OCI-LY3 (cell line): ENCODE measurements around the gene RASA1.

Experiments
- H2AFZ ChIP-seq: fragments of 200-600, 300-600 bp; shearing (Covaris generic); 2 replicates; pipeline ENCODE4 v1.6.0; 2014; ENCODE audit warnings: antibody characterized with exemption, low read depth, low read length
- H3K27ac ChIP-seq: fragments of 200-600, 300-600 bp; sonication (generic); 2 replicates; pipeline ENCODE4 v1.5.1; 2014; ENCODE audit warnings: mild to moderate bottlenecking, low read length, moderate library complexity, mixed read lengths
- H3K27me3 ChIP-seq: fragments of 200-600, 300-600 bp; sonication (generic); 2 replicates; pipeline ENCODE4 v1.6.1; 2014; ENCODE audit warnings: low read depth, low read length, mixed read lengths
- H3K36me3 ChIP-seq: fragments of 200-600, 300-600 bp; sonication (generic); replicated peaks from 2 replicates; pipeline ENCODE3; 2014; ENCODE audit warnings: low read depth, low read length, mixed read lengths
- H3K4me1 ChIP-seq: fragments of 300-600, 200-600 bp; sonication (generic); 2 replicates; pipeline ENCODE4 v1.6.1; 2014; ENCODE audit warnings: low read length, mixed read lengths
- H3K4me2 ChIP-seq: fragments of 200-600, 300-600 bp; sonication (generic); 2 replicates; pipeline ENCODE4 v1.6.1; 2014; ENCODE audit warnings: low read length, mixed read lengths
- H3K4me3 ChIP-seq: fragments of 300-600, 200-600 bp; sonication (generic); 2 replicates; pipeline ENCODE4 v1.5.1; 2014; ENCODE audit warnings: antibody characterized with exemption, mild to moderate bottlenecking, low read length, moderate library complexity
- H3K79me2 ChIP-seq: fragments of 300-600, 200-600 bp; shearing (Covaris generic); 2 replicates; pipeline ENCODE4 v1.6.1; 2014; ENCODE audit warnings: mild to moderate bottlenecking, low read length, mixed read lengths
- H3K9ac ChIP-seq: fragments of 300-600, 200-600 bp; shearing (Covaris generic); 2 replicates; pipeline ENCODE4 v1.6.0; 2014; ENCODE audit warnings: mild to moderate bottlenecking, low read length, moderate library complexity
- H3K9me3 ChIP-seq: fragments of 200-600, 300-600 bp; shearing (Covaris generic); 2 replicates; pipeline ENCODE4 v1.6.1; 2014; ENCODE audit warnings: low read length, mixed read lengths; ENCODE audit not compliant: insufficient read depth
- H4K20me1 ChIP-seq: fragments of 200-600, 300-600 bp; sonication (generic); 2 replicates; pipeline ENCODE4 v1.6.1; 2016; ENCODE audit warnings: low read length, mixed read lengths; ENCODE audit not compliant: insufficient read depth
- EZH2phosphoT487 ChIP-seq: fragments of 200-600 bp; shearing (Covaris generic); IDR thresholded peaks from 2 replicates; pipeline ENCODE4 v1.6.1; 2018; ENCODE audit warnings: antibody characterized with exemption, mixed run types, low read depth
- TF ChIP-seq, protein P1 (sequence below): fragments of 200-600, 300-600 bp; sonication (generic); IDR thresholded peaks from 2 replicates; pipeline ENCODE4 v1.5.1; 2014; ENCODE audit warnings: antibody characterized with exemption, low read length, low read depth

The RASA1 gene

GRCh38 chr5:87399720-87400119, 132.0 kb downstream of the RASA1 start:
- H3K79me2 ChIP-seq = no peaks in the 10 kb centered on the region
- no peak for TF ChIP-seq EZH2phosphoT487
- TF ChIP-seq, protein P1, sequence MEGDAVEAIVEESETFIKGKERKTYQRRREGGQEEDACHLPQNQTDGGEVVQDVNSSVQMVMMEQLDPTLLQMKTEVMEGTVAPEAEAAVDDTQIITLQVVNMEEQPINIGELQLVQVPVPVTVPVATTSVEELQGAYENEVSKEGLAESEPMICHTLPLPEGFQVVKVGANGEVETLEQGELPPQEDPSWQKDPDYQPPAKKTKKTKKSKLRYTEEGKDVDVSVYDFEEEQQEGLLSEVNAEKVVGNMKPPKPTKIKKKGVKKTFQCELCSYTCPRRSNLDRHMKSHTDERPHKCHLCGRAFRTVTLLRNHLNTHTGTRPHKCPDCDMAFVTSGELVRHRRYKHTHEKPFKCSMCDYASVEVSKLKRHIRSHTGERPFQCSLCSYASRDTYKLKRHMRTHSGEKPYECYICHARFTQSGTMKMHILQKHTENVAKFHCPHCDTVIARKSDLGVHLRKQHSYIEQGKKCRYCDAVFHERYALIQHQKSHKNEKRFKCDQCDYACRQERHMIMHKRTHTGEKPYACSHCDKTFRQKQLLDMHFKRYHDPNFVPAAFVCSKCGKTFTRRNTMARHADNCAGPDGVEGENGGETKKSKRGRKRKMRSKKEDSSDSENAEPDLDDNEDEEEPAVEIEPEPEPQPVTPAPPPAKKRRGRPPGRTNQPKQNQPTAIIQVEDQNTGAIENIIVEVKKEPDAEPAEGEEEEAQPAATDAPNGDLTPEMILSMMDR = no peak
- no peak overlapping the region for H2AFZ ChIP-seq
- peaks cover 37% of the 10 kb centered on the region for H3K36me3 ChIP-seq
- H3K27me3 ChIP-seq = no peaks in the 10 kb centered on the region
- H3K9ac ChIP-seq = no peak overlapping the region
- no peaks in the 10 kb centered on the region for H3K4me1 ChIP-seq
- H3K9me3 ChIP-seq = no peaks in the 10 kb centered on the region
- no peak overlapping the region for H3K4me2 ChIP-seq
- H4K20me1 ChIP-seq = no peaks in the 10 kb centered on the region
- no peak overlapping the region for H3K4me3 ChIP-seq
- no peak overlapping the region for H3K27ac ChIP-seq

DNA sequence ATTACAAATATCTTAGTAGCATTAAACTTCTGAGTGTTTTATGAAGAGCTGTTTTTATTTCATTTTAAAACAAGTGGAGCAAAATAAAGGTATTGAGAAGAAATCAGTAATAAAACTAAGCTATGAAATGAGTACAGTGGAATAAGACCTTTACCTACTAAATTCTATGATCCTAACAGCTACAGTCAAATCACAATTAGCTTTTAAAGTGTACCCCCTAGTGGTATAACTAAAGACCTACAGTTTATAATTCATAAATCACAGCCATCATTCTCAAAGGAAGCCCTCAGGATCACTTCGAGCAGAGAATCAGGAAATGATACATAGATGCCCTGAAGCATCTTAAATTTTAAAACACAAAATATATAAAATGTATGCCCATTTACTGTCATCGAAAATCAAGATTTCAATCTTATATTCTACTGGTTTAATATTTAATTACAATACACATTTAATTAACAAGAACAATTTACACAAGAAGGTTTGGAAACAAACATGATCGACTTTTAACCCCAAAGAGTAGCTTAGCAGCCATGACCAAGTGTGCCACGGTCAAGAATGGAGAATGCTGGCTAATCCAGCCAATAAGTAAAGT, 132.7 kb downstream of the RASA1 start:
- Histone ChIP-seq H3K36me3 (peaks cover 35% of the 10 kb centered on the region), H2AFZ (no peak overlapping the region), H4K20me1 (no peaks in the 10 kb centered on the region), H3K4me3 (no peak overlapping the region), H3K79me2 (no peaks in the 10 kb centered on the region), H3K4me1 (no peaks in the 10 kb centered on the region), H3K27me3 (no peaks in the 10 kb centered on the region), H3K4me2 (no peak overlapping the region), H3K27ac (no peak overlapping the region), H3K9ac (no peak overlapping the region), H3K9me3 (no peaks in the 10 kb centered on the region)
- TF ChIP-seq, protein P1 = peak; percentile 56
- TF ChIP-seq EZH2phosphoT487 = no peak

- Histone ChIP-seq H3K79me2 (no peaks in the 10 kb centered on the region), H3K9me3 (no peaks in the 10 kb centered on the region), H3K4me1 (no peaks in the 10 kb centered on the region), H3K9ac (no peak overlapping the region), H3K4me3 (no peak overlapping the region), H3K27me3 (no peaks in the 10 kb centered on the region), H4K20me1 (no peaks in the 10 kb centered on the region), H3K36me3 (peaks cover 35% of the 10 kb centered on the region), H2AFZ (no peak overlapping the region), H3K27ac (no peak overlapping the region), H3K4me2 (no peak overlapping the region)
- TF ChIP-seq, protein P1 = no peak
Observed at GRCh38 chr5:87401626-87402025, 133.9 kb downstream of the RASA1 start.

GRCh38 chr5:87403409-87403808, 135.7 kb downstream of the RASA1 start:
- Histone ChIP-seq H3K4me2 (no peak overlapping the region), H3K79me2 (no peaks in the 10 kb centered on the region), H3K36me3 (peaks cover 45% of the 10 kb centered on the region), H3K27ac (no peak overlapping the region), H3K9ac (no peak overlapping the region), H2AFZ (no peak overlapping the region), H4K20me1 (no peaks in the 10 kb centered on the region), H3K9me3 (no peaks in the 10 kb centered on the region), H3K27me3 (no peaks in the 10 kb centered on the region), H3K4me3 (no peak overlapping the region), H3K4me1 (no peaks in the 10 kb centered on the region)
- TF ChIP-seq EZH2phosphoT487 = no peak
- TF ChIP-seq, protein P1 = no peak
